Astrocyte (in vitro differentiated cells and primary cell): ENCODE results near the gene CTSF. TPM values are rescaled to one million over a fixed set of nuclear protein-coding genes. Genes with fewer than 3 reads are reported as not detected.

Source experiments
- DNase-seq: peaks from one replicate; pipeline ENCODE4 v3.0.0-alpha.2; 2010; ENCODE audit warnings: low read depth
- FAIRE-seq: peaks from 2 replicates; lab custom pipeline; 2011; peaks lifted over from hg19 to GRCh38; lab: Jason Lieb, UNC
- H2AFZ ChIP-seq: 2 replicates; pipeline ENCODE4 v1.6.0; 2012; ENCODE audit warnings: low read depth, low read length, inconsistent platforms
- H3K27ac ChIP-seq: 2 replicates; pipeline ENCODE4 v1.5.1; 2011; ENCODE audit warnings: low read depth, low read length, inconsistent platforms
- H3K27me3 ChIP-seq: 2 replicates; pipeline ENCODE4 v1.6.0; 2011; ENCODE audit warnings: low read length, inconsistent platforms; ENCODE audit not compliant: insufficient read depth
- H3K36me3 ChIP-seq: 2 replicates; pipeline ENCODE4 v1.5.1; 2011; ENCODE audit warnings: low read length, inconsistent platforms; ENCODE audit not compliant: insufficient read depth
- H3K4me1 ChIP-seq: 2 replicates; pipeline ENCODE4 v1.5.1; 2011; ENCODE audit warnings: low read length, inconsistent platforms; ENCODE audit not compliant: insufficient read depth
- H3K4me2 ChIP-seq: 2 replicates; pipeline ENCODE4 v1.6.0; 2012; ENCODE audit warnings: low read length, inconsistent platforms
- H3K4me3 ChIP-seq: 2 replicates; pipeline ENCODE4 v1.5.1; 2011; ENCODE audit warnings: low read depth, mild to moderate bottlenecking, low read length, inconsistent platforms; ENCODE audit not compliant: insufficient read depth
- H3K79me2 ChIP-seq: 2 replicates; pipeline ENCODE4 v1.6.0; 2012; ENCODE audit warnings: mild to moderate bottlenecking, low read length, inconsistent platforms; ENCODE audit not compliant: insufficient read depth
- H3K9ac ChIP-seq: 2 replicates; pipeline ENCODE4 v1.6.0; 2012; ENCODE audit warnings: mild to moderate bottlenecking, low read length, inconsistent platforms
- H3K9me3 ChIP-seq: 2 replicates; pipeline ENCODE4 v1.5.1; 2012; ENCODE audit warnings: low read depth, mild to moderate bottlenecking, low read length, inconsistent platforms; ENCODE audit not compliant: insufficient read depth
- H4K20me1 ChIP-seq: 2 replicates; pipeline ENCODE4 v1.6.0; 2012; ENCODE audit warnings: low read length, inconsistent platforms; ENCODE audit not compliant: insufficient read depth
- H3K27ac Mint-ChIP-seq: one replicate; pipeline ENCODE4 v1.8.0; 2021; ENCODE audit warnings: mild to moderate bottlenecking, mixed read lengths; ENCODE audit not compliant: unreplicated experiment
- H3K27me3 Mint-ChIP-seq: one replicate; pipeline ENCODE4 v1.8.0; 2021; ENCODE audit warnings: low read depth, mixed read lengths; ENCODE audit not compliant: unreplicated experiment
- H3K36me3 Mint-ChIP-seq: one replicate; pipeline ENCODE4 v1.8.0; 2021; ENCODE audit warnings: low read depth, mixed read lengths; ENCODE audit not compliant: unreplicated experiment
- H3K4me1 Mint-ChIP-seq: one replicate; pipeline ENCODE4 v1.8.0; 2021; ENCODE audit warnings: low read depth, mixed read lengths; ENCODE audit not compliant: unreplicated experiment
- H3K4me3 Mint-ChIP-seq: one replicate; pipeline ENCODE4 v1.8.0; 2021; ENCODE audit warnings: mild to moderate bottlenecking, moderate library complexity, mixed read lengths; ENCODE audit not compliant: unreplicated experiment
- H3K9me3 Mint-ChIP-seq: one replicate; pipeline ENCODE4 v1.8.0; 2021; ENCODE audit warnings: mild to moderate bottlenecking, mixed read lengths; ENCODE audit not compliant: unreplicated experiment
- CTCF ChIP-seq: IDR thresholded peaks from 2 replicates; pipeline ENCODE4 v1.5.1; 2011; ENCODE audit warnings: low read depth, mild to moderate bottlenecking, inconsistent platforms, low read length, moderate library complexity; ENCODE audit not compliant: insufficient read depth
- EZH2 ChIP-seq: IDR thresholded peaks from 2 replicates; pipeline ENCODE4 v1.6.1; 2012; ENCODE audit warnings: mild to moderate bottlenecking, low read length, inconsistent platforms; ENCODE audit not compliant: insufficient read depth
- total RNA-seq: library from RNA; stranded (reverse); gene quantifications from 2 replicates; pipeline ENCODE4 v1.2.1, GENCODE V29; 2021

The CTSF gene
- total RNA-seq, 1 donor from 2014 or later, result 1.5 TPM

- Histone ChIP-seq H3K4me3 (no peak overlapping the region), H2AFZ (no peak overlapping the region), H3K79me2 (no peaks in the 10 kb centered on the region), H3K9me3 (no peaks in the 10 kb centered on the region), H4K20me1 (no peaks in the 10 kb centered on the region), H3K9ac (no peak overlapping the region), H3K27ac (no peak overlapping the region), H3K4me2 (no peak overlapping the region), H3K36me3 (no peaks in the 10 kb centered on the region), H3K27me3 (no peaks in the 10 kb centered on the region), H3K4me1 (no peaks in the 10 kb centered on the region)
- H3K4me1 Mint-ChIP-seq, result no peaks in the 10 kb centered on the region
- no peaks in the 10 kb centered on the region for H3K27me3 Mint-ChIP-seq
- TF ChIP-seq CTCF (no peak), EZH2 (no peak)
- FAIRE-seq (no peak), DNase-seq (no peak)
- H3K36me3 Mint-ChIP-seq, result peaks cover 12% of the 10 kb centered on the region
- H3K4me3 Mint-ChIP-seq, result no peak overlapping the region
- no peak overlapping the region for H3K27ac Mint-ChIP-seq
- H3K9me3 Mint-ChIP-seq, result no peaks in the 10 kb centered on the region
Observed at GRCh38 chr11:66529655-66530054, 38.8 kb downstream of the CTSF start.

DNA sequence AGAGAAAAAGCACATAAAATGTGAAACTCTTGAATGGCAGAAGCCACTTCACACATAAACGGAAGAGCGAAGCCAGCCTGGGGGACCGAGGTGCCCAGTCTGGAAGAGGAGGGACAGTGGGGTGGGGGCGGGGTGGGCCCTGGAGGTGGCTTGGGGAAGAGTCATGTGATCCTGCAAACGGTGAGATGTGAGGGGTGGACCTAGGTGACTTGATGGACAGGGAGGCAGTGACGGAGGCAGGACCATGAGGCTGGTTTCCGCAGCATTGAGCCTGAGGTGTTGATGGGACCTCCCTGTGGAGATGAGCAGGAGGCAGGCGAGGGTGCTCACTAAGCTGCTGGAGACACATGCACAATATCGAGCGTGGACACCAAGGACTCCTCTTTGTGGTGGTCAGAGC lies 39.3 kb downstream of the CTSF start:
- Mint-ChIP-seq H3K27ac (no peak overlapping the region), H3K36me3 (peaks cover 15% of the 10 kb centered on the region), H3K9me3 (peaks cover 3% of the 10 kb centered on the region), H3K4me1 (no peaks in the 10 kb centered on the region), H3K27me3 (no peaks in the 10 kb centered on the region), H3K4me3 (no peak overlapping the region)
- no peak overlapping the region for H3K9ac ChIP-seq
- no peaks in the 10 kb centered on the region for H3K9me3 ChIP-seq
- no peaks in the 10 kb centered on the region for H3K36me3 ChIP-seq
- DNase-seq (no peak), FAIRE-seq (no peak)
- no peak overlapping the region for H3K27ac ChIP-seq
- no peak overlapping the region for H3K4me2 ChIP-seq
- no peaks in the 10 kb centered on the region for H3K4me1 ChIP-seq
- H4K20me1 ChIP-seq, result no peaks in the 10 kb centered on the region
- no peak overlapping the region for H2AFZ ChIP-seq
- no peaks in the 10 kb centered on the region for H3K27me3 ChIP-seq
- no peaks in the 10 kb centered on the region for H3K79me2 ChIP-seq
- H3K4me3 ChIP-seq, result no peak overlapping the region
- TF ChIP-seq CTCF, result no peak
- TF ChIP-seq EZH2, result no peak

DNA sequence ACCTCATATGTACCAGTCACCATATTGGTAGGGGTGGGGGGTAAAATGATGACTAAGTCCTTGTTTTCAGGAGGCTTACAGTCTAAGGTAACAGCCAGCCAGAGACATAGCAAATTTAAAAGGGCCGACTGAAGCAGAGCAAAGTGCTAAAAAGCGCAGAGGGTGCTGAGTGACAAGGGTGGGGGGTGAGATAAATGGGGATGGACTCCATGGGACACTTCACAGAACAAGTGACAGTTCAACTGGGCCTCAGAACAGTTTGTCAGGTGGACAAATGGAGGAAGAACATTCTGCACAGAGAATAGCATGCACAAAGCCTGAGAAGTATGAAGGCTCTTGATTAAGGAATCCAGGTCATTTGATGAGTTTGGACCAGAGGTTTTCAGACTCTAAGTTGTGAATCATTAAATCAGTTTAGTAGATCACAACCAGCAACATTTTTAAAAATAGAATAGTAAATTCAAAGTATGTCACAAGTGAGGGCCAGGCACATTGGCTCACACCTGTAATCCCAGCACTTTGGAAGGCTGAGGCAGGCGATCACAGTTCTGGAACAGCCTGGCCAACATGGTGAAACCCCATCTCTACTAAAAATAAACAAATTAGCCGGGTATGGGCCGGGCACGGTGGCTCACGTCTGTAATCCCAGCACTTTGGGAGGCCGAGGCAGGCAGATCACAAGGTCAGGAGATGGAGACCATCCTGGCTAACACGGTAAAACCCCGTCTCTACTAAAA lies 43.9 kb downstream of the CTSF start:
- H2AFZ ChIP-seq, result no peak overlapping the region
- Mint-ChIP-seq H3K4me1 (no peaks in the 10 kb centered on the region), H3K4me3 (no peak overlapping the region), H3K27ac (no peak overlapping the region), H3K27me3 (no peaks in the 10 kb centered on the region), H3K36me3 (peaks cover 21% of the 10 kb centered on the region), H3K9me3 (peaks cover 3% of the 10 kb centered on the region)
- H3K4me2 ChIP-seq, result no peak overlapping the region
- DNase-seq, result no peak
- no peaks in the 10 kb centered on the region for H4K20me1 ChIP-seq
- no peaks in the 10 kb centered on the region for H3K4me1 ChIP-seq
- H3K36me3 ChIP-seq, result peaks cover 10% of the 10 kb centered on the region
- no peaks in the 10 kb centered on the region for H3K79me2 ChIP-seq
- H3K9ac ChIP-seq, result no peak overlapping the region
- TF ChIP-seq EZH2 (no peak), CTCF (no peak)
- H3K27ac ChIP-seq, result no peak overlapping the region
- no peaks in the 10 kb centered on the region for H3K9me3 ChIP-seq
- H3K4me3 ChIP-seq, result no peak overlapping the region
- no peaks in the 10 kb centered on the region for H3K27me3 ChIP-seq
- FAIRE-seq, result no peak
